OCI-LY1 (cell line): ENCODE measurements around the gene MYO5C.

ENCODE experiments used
- H2AFZ ChIP-seq: fragments of 200-600 bp; sonication (generic), shearing (Covaris generic); 2 replicates; pipeline ENCODE4 v1.6.0; 2014; ENCODE audit warnings: antibody characterized with exemption, mild to moderate bottlenecking, low read length
- H3F3A ChIP-seq: fragments of 200-600 bp; sonication (generic), shearing (Covaris generic); 2 replicates; pipeline ENCODE4 v1.6.0; 2014; ENCODE audit warnings: mild to moderate bottlenecking, antibody characterized with exemption, low read length, moderate library complexity; ENCODE audit not compliant: insufficient read depth
- H3K27ac ChIP-seq: fragments of 200-600 bp; sonication (generic); 2 replicates; pipeline ENCODE4 v1.5.1; 2014; ENCODE audit warnings: low read length, mixed run types, mild to moderate bottlenecking, low read depth; ENCODE audit not compliant: poor library complexity, severe bottlenecking
- H3K27me3 ChIP-seq: fragments of 200-600 bp; sonication (generic); 2 replicates; pipeline ENCODE4 v1.6.0; 2014; ENCODE audit warnings: antibody characterized with exemption, mild to moderate bottlenecking, low read length, moderate library complexity; ENCODE audit not compliant: insufficient read depth
- H3K36me3 ChIP-seq: fragments of 200-600 bp; sonication (generic); 2 replicates; pipeline ENCODE4 v1.6.1; 2014; ENCODE audit warnings: mild to moderate bottlenecking, antibody characterized with exemption, low read length, moderate library complexity, mixed read lengths; ENCODE audit not compliant: insufficient read depth
- H3K4me1 ChIP-seq: fragments of 200-600 bp; sonication (generic); 2 replicates; pipeline ENCODE4 v1.5.1; 2014; ENCODE audit warnings: mild to moderate bottlenecking, low read length, moderate library complexity; ENCODE audit not compliant: insufficient read depth, severe bottlenecking
- H3K4me2 ChIP-seq: fragments of 200-600 bp; sonication (generic), shearing (Covaris generic); 2 replicates; pipeline ENCODE4 v1.6.1; 2014; ENCODE audit warnings: low read length
- H3K4me3 ChIP-seq: fragments of 200-600 bp; sonication (generic); 2 replicates; pipeline ENCODE4 v1.5.1; 2014; ENCODE audit warnings: low read length, low read depth, mild to moderate bottlenecking, mixed read lengths; ENCODE audit not compliant: poor library complexity, severe bottlenecking
- H3K79me2 ChIP-seq: fragments of 200-600 bp; shearing (Covaris generic); 2 replicates; pipeline ENCODE4 v1.6.1; 2016; ENCODE audit warnings: mixed run types, low read length, mixed read lengths; ENCODE audit not compliant: insufficient read depth
- H3K9ac ChIP-seq: fragments of 200-600 bp; sonication (generic), shearing (Covaris generic); 2 replicates; pipeline ENCODE4 v1.6.1; 2014; ENCODE audit warnings: mild to moderate bottlenecking, low read length, mixed read lengths
- H3K9me2 ChIP-seq: fragments of 200-600 bp; sonication (generic), shearing (Covaris generic); 2 replicates; pipeline ENCODE4 v1.6.1; 2014; ENCODE audit warnings: low read depth, mild to moderate bottlenecking, low read length, mixed read lengths
- H3K9me3 ChIP-seq: fragments of 200-600 bp; shearing (Covaris generic); 2 replicates; pipeline ENCODE4 v1.6.1; 2014; ENCODE audit warnings: low read length, mixed read lengths
- H4K20me1 ChIP-seq: fragments of 200-600 bp; sonication (generic), shearing (Covaris generic); 2 replicates; pipeline ENCODE4 v1.6.0; 2016; ENCODE audit warnings: mild to moderate bottlenecking, low read length; ENCODE audit not compliant: insufficient read depth
- CTCF ChIP-seq: fragments of 200-600 bp; sonication (generic), shearing (Covaris generic); IDR thresholded peaks from 2 replicates; pipeline ENCODE4 v1.5.1; 2017; ENCODE audit warnings: mild to moderate bottlenecking, antibody characterized with exemption, low read length, moderate library complexity, mixed read lengths
- EZH2 ChIP-seq: fragments of 200-600 bp; sonication (generic), shearing (Covaris generic); IDR thresholded peaks from 2 replicates; pipeline ENCODE4 v1.8.0; 2017; ENCODE audit warnings: borderline replicate concordance, mixed run types, mild to moderate bottlenecking, antibody characterized with exemption, low read length, moderate library complexity, mixed read lengths

MYO5C gene

GRCh38 chr15:52207191-52207590 is 88.4 kb downstream of the MYO5C start:
- Histone ChIP-seq H3K79me2 (no peaks in the 10 kb centered on the region), H3K9ac (no peak overlapping the region), H3K36me3 (no peaks in the 10 kb centered on the region), H3K9me2 (no peaks in the 10 kb centered on the region), H3K4me3 (no peak overlapping the region), H3K27me3 (no peaks in the 10 kb centered on the region), H4K20me1 (no peaks in the 10 kb centered on the region), H3K9me3 (no peaks in the 10 kb centered on the region), H2AFZ (no peak overlapping the region), H3F3A (no peaks in the 10 kb centered on the region), H3K4me2 (no peak overlapping the region), H3K4me1 (peaks cover 4% of the 10 kb centered on the region), H3K27ac (no peak overlapping the region)
- no peak for TF ChIP-seq EZH2
- TF ChIP-seq CTCF = no peak

GRCh38 chr15:52206446-52206845 is 89.2 kb downstream of the MYO5C start:
- no peak overlapping the region for H3K4me2 ChIP-seq

GRCh38 chr15:52204657-52205056 is 90.9 kb downstream of the MYO5C start:
- TF ChIP-seq EZH2 (no peak), CTCF (no peak)
- Histone ChIP-seq H3K4me1 (peaks cover 4% of the 10 kb centered on the region), H3K27me3 (no peaks in the 10 kb centered on the region), H3K4me3 (no peak overlapping the region), H3K36me3 (no peaks in the 10 kb centered on the region), H4K20me1 (no peaks in the 10 kb centered on the region), H3F3A (no peaks in the 10 kb centered on the region), H3K27ac (no peak overlapping the region), H3K79me2 (no peaks in the 10 kb centered on the region), H3K9ac (no peak overlapping the region), H3K9me2 (no peaks in the 10 kb centered on the region), H2AFZ (no peak overlapping the region), H3K4me2 (no peak overlapping the region), H3K9me3 (no peaks in the 10 kb centered on the region)

More at GRCh38 chr15:52206446-52206845, 89.2 kb downstream of the MYO5C start:
- Histone ChIP-seq H3F3A (no peaks in the 10 kb centered on the region), H4K20me1 (no peaks in the 10 kb centered on the region), H3K4me3 (no peak overlapping the region), H3K9me3 (no peaks in the 10 kb centered on the region), H3K27me3 (no peaks in the 10 kb centered on the region), H2AFZ (no peak overlapping the region), H3K27ac (no peak overlapping the region), H3K4me1 (peaks cover 4% of the 10 kb centered on the region), H3K79me2 (no peaks in the 10 kb centered on the region), H3K36me3 (no peaks in the 10 kb centered on the region), H3K9ac (no peak overlapping the region), H3K9me2 (no peaks in the 10 kb centered on the region)
- TF ChIP-seq CTCF = no peak
- TF ChIP-seq EZH2 = no peak
